ENCODE measurements around the gene LYRM7.

- TF ChIP-seq CTCF (IDR thresholded peaks at IDR 0.05; ENCODE audit: insufficient read depth, low read length) (no peak), GABPA (IDR thresholded peaks at IDR 0.05; ENCODE audit: low read depth) (no peak), POLR2AphosphoS5 (IDR thresholded peaks at IDR 0.05; ENCODE audit: low read depth) (no peak), REST (IDR thresholded peaks at IDR 0.05; ENCODE audit: insufficient replicate concordance, low read depth) (no peak), SPI1 (IDR thresholded peaks at IDR 0.05; ENCODE audit: borderline replicate concordance, low read depth) (no peak)
Measured at GRCh38 chr5:131164191-131165118, 6.3 kb upstream of the LYRM7 start.
